CD1c-positive myeloid dendritic cell (primary cell): Measurements from ENCODE around the gene CNNM2.
"Not testable (repeated sequence)": the region's sequence is repeated elsewhere in the genome, so short reads cannot be mapped to it uniquely, and the experiment has no call there.

Source experiments
- DNase-seq: peaks from one replicate; pipeline ENCODE4 v3.0.0-alpha.2; 2016; ENCODE audit errors: extremely low spot score

CNNM2 gene

DNA sequence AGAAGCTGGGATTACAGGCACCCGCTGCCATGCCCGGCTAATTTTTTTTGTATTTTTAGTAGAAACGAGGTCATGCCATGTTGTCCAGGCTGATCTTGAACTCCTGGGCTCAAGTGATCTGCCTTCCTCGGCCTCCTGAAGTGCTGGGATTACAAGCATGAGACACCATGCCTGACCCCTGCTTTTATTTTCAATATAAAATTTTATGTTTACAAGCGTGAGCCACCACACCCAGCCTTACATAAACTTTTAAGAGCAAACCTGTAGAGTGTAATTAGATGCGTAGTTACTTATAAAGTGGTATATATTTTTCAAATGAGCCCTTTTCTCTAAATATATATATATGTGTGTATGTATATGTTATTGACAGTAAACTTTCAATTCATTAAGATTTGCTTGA, 8.7 kb downstream of the CNNM2 start:
- no peak for DNase-seq

GRCh38 chr10:102927311-102928010, 9.4 kb downstream of the CNNM2 start:
- DNase-seq = peak; percentile 65

- DNase-seq = not testable (repeated sequence)
Observed at GRCh38 chr10:102928442-102928841, 10.3 kb downstream of the CNNM2 start.

DNA sequence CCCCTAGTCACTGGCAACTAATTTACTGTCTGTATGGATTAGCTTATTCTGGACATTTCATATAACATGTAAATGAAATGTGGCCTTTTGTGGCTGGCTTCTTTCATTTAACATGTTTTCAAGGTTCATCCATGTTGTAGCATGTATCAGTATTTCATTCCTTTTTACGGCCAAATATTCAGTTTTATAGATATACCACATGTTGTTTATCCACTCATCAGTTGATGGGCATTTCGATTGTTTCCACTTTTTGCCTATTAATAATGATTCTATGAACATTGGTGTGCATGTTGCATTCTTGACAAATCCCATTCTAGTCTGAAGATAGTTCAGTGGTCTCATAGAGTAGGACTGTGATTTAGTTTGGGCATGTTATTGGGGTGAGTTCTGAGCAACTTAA, 12.6 kb downstream of the CNNM2 start:
- no peak for DNase-seq

GRCh38 chr10:102931643-102932042, 13.5 kb downstream of the CNNM2 start:
- DNase-seq = no peak

DNA sequence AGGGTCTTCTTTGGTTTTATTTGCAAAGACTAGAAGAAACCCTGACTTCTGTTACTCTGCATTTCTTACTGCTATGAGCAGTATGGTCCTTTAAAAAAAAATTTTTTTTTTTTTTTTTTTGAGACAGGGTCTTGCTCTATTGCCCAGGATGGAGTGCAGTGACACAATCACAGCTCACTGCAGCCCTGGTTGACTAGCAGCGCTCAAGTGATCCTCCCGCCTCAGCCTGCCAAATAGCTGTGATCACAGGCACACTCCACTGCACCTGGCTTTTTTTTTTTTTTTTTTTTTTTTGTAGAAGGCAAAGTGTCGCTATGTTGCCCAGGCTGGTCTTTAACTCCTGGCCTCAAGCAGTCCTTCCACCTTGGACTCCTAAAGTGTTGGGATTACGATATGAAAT, 17.4 kb downstream of the CNNM2 start:
- no peak for DNase-seq

DNA sequence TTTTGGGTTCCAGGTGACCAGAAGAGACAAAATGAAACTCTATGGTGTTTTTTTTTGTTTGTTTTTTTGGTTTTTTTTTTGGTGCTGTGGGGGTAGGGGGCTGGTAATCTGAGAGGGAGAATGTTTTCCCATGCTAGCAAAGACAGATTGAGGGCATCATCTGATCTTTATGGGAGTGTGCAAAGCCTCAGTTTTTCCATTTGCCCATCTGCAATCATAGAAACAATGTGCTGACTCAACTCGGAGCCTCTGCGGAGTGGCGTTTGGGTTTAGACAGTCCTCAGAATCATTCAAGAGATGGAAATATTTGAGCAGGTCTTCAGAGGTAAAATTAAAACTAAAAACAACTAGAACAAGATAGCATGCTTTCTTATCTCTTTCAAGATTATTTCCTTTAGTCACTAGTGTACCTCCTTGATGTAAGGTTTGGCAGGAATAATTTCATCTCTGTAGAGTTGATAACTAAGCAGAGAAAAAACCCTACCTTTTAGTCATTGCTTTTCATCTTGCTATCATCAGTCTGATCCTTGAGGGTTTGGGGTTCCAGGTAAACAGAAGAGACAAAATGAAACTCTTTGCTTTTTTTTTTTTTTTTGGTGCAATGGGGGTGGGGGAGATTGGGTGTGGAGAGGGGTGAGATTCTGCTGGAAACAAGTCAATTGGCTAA, 18.0 kb downstream of the CNNM2 start:
- no peak for DNase-seq

GRCh38 chr10:102941401-102941800, 23.3 kb downstream of the CNNM2 start:
- DNase-seq = no peak

DNA sequence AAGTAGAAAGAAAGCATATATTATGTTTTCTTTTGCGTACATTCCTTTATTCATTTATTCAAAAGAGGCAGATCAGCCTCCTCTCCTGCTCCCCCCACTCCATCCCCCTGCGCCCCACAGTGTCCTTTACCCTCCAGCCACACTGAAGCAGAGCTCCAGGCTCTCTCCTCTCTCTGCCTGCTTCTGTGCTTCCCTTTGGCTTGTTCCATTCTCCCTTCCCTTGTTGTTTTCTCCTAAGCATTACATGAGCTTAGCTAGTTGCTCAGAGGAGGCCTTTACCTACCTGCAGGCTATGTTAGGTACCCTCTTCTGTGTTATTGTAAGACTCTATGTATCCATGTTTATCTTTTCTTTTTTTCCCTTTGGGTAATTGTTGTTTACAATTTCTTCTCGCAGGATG, 27.4 kb downstream of the CNNM2 start:
- no peak for DNase-seq

GRCh38 chr10:102945962-102946361, 27.9 kb downstream of the CNNM2 start:
- no peak for DNase-seq

GRCh38 chr10:102946992-102947391, 28.9 kb downstream of the CNNM2 start:
- no peak for DNase-seq

GRCh38 chr10:102948176-102948575, 30.1 kb downstream of the CNNM2 start:
- no peak for DNase-seq

DNA sequence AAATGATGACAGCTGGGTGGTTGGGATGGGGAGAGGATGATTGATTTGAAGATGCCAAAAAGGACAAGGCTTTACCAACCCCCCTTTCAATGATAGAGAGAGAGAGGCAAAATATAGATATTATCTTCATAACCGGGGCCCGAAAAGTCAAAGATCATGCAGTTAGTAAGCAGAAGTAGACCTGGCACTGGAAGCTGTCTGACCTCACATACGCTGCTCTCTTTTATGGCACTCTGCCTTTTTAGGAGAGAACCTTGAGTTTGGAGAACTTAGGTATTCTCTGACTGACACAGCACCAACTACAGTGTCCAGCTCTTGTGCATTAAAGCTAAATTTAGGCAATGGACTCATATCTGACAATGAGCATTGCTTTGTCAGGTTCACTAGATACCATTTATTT, 30.7 kb downstream of the CNNM2 start:
- no peak for DNase-seq

DNA sequence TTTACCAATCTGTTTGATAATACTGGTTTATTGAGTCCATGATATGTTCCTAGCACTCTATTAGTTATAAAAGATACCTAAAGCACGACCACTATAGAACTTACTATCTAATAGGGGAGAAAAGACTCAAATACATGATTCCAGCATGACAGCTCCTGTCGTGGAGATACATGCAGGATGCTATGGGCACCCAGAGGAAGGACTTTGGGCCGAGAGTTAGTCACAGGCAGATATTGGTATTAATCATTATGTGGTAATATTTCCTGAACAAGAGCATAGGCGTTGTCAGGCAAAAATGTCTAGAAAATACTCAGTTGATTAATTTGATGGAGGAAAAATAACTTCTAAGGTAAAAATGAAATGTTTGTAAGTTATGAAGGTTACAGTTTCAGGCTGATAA, 31.8 kb downstream of the CNNM2 start:
- DNase-seq = no peak

- DNase-seq = no peak
Observed at GRCh38 chr10:102951316-102951715, 33.2 kb downstream of the CNNM2 start.

- DNase-seq = no peak
Observed at GRCh38 chr10:102959360-102959759, 41.3 kb downstream of the CNNM2 start.

GRCh38 chr10:102960157-102960556, 42.1 kb downstream of the CNNM2 start:
- DNase-seq = no peak

DNA sequence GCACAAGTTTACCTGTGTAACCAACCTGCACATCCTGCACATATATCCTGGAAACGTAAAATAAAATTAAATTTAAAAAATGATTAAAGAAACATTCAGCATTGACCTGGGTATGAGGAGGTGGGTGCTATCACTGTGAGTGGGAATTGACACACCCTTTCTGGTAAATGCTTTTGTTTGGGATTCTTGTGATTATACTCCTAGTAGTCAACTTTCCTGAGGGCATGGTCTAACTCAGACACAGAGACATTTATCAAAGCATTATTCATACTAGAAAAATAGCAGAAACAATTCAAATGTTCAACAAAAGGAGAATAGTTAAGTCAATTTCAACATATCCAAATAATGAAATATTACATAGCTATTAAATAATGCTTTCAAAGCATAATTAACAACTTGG, 44.2 kb downstream of the CNNM2 start:
- DNase-seq = no peak

DNA sequence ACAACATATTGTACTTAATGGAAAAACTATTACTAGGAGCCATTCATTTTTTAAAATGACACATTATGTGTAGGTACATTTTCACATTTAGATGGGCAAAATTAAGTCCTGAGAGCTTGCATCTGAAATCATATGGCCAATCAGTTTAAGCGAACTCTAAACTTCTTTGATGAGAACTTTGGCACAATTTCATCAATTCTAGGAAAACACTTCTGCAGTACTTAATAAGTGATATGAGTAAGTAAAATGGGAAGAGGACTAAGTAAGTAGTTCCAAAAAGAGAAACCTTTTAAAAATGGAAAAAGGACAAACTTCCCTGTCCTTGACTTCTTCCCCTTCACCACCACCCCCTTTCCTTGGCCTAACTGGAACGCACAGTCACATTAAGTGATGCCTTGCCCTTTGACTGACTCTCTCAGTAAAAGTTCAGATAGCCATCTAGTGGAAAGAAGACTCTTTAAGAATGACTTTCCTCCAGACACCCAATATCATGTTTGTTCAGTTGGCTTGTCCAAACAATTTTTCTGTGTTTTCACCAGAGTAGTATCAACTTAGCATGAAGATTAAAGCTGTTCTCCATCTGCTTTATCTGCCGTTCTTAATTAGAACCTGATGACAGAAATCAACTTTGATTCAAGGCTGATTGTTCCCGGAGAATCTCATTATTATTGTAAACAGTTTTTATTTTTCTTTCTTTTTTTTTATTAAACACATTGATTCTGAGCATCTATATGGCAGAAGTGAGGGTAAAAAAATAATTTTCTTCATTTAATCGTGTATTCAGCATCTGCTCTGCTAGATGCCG, 45.1 kb downstream of the CNNM2 start:
- DNase-seq = no peak

DNA sequence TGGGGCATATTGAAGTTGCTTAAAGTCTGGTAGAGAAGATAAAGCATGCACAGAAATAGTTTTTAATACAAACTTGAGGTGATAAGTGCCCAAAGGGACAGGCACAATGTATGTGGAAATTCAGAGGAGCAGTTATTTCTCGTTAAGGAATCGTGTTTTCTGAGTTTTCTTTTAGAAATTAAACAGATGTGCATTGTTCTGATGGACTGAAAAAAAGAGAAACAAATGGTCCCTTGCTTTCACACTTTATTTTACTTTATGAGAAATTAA, 45.6 kb downstream of the CNNM2 start:
- no peak for DNase-seq

DNA sequence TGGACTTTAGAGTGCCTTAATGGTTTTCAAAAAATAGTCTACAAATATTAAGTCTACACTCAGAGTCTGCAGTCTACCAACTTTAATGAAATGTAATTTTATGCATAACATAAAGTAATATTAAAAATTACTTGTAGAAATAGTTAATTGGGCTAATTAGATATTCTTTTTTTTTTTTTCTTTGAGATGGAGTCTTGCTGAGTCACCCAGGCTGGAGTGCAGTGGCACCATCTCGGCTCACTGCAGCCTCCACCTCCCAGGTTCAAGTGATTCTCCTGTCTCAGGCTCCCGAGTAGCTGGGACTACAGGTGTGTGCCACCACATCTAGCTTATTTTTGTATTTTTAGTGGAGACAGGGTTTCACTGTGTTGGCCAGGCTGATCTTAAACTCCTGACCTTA, 46.0 kb downstream of the CNNM2 start:
- DNase-seq = not testable (repeated sequence)

GRCh38 chr10:102964713-102965112, 46.6 kb downstream of the CNNM2 start:
- no peak for DNase-seq

DNA sequence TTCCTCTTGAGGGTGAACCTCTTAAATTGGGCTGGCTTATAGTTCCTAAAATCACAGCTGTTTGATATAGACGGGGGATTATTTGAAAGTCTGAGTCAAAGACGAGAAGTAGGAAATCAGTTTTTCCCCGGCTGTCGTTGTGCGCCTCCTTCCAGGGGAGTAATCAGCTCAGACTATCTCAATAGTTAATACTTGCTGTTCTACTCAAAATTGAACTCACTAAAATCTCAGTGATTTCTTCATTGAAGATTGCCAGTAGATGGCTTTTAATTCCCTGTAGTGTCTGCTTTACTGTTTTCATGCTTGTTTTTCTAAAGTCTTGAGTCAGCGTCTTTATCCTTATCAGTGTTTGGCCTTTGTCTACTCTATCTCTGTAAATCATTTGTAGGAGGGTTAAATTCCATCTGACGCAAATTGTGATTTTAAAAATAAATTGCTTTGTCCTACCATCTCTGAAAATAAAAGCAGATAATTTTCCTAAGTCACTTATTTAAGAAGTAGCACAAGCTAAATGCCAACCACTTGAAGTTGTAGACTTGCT, 47.3 kb downstream of the CNNM2 start:
- DNase-seq = no peak
